IPS-NIHi11 (cell line): Measurements from ENCODE around the gene VNN1.
"Not testable (repeated sequence)": the region's sequence is repeated elsewhere in the genome, so short reads cannot be mapped to it uniquely, and the experiment has no call there.

Experiments used
- DNase-seq: peaks from one replicate; pipeline ENCODE4 v3.0.0; 2012; ENCODE audit warnings: mixed read lengths, low spot score

The VNN1 gene

DNA sequence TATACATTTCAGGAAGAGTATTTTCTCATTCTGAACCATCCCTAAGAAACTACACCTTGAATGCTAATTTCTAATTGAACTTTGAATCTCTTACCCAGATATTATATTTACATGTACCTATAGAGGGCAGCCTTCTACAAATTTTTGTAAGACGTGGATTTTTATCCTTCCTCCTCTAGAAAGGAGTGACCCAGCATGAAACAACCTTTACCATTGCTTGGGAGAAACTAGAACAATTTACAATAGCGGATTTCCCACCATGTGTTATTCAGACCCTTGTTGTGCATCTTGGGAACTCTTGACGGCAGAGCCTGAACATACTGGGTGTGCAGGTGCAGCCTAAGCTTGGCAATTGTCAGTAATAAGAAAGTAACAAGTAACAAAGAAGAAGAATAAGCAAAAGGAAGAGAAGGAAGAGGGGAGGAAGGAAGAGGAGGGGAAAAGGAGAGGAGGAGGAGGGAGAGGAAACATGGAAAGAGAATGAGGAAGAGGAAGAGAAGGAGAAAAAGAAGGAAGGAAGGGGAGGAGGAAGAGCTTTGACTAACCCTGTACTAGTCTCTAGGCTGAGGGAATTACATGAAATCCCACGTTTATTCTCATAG, 44.1 kb downstream of the VNN1 start:
- DNase-seq, result peak; percentile 25

DNA sequence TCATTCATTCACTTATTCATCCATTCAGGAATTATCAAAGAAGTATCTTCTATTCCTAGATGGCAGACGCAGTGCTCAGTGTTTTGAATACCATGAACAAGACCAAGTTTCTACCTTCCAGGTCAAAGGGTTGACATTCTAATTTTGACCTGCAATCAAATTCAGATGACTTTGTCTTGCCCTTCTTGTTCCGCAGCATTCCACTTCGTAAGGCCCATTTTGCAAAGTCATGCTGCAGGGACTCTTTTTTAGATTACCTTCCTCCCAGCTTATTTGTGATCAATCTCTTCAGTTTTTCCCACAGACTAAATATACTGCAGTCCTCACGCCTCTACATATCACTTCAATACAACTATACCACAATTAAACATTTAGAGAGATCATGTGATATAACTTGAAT, 47.7 kb downstream of the VNN1 start:
- DNase-seq, result peak; percentile 17

GRCh38 chr6:132664309-132665034, 49.4 kb downstream of the VNN1 start:
- DNase-seq, result no peak

DNA sequence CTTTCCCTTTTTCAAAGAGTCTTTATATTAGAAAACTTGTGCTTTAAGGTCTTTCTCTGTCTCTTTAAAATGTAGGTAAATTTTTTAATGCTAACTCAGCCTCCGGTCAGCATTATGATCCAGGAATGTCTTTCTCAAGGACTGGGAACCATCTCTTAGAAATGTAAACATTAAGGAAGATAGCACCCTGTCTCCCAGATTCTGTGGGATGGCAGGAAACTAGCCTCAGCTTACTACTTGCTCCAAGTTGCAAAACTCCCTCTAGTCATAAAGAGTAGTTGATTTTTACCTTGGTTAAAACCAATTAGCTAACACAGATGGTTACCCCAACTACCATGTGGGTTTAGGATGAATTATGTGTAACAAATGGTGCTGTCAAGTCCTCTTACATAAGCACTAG, 50.2 kb downstream of the VNN1 start:
- DNase-seq, result no peak

DNA sequence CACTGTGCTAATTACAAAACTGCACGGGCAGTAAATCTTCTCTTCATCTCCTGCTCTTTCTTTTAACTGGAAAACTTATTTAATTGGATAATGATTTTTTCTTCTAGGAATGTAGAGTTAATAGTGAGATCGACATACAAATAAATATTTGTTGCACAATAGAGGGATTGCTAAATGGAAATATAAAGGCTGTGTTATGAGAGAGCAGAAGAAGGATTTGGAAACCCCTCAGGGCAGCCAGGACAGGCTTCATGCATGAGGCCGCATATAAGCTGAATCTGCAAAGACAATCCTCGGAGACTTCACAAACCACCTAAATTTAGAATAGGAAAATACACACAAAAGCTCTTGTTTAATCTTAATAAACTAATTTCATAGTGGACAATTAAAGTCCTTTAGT, 51.9 kb downstream of the VNN1 start:
- DNase-seq, result no peak

- no peak for DNase-seq
Observed at GRCh38 chr6:132659082-132659481, 54.8 kb downstream of the VNN1 start, which contains the start of gene TAAR1. Gene TAAR1, minus strand, starts transcription at chr6:132659182. Its CDS starts 13,179 bp downstream, at chr6:132646003.

GRCh38 chr6:132651062-132651461, 62.8 kb downstream of the VNN1 start:
- DNase-seq, result no peak

GRCh38 chr6:132650429-132650828, 63.4 kb downstream of the VNN1 start:
- DNase-seq, result no peak

DNA sequence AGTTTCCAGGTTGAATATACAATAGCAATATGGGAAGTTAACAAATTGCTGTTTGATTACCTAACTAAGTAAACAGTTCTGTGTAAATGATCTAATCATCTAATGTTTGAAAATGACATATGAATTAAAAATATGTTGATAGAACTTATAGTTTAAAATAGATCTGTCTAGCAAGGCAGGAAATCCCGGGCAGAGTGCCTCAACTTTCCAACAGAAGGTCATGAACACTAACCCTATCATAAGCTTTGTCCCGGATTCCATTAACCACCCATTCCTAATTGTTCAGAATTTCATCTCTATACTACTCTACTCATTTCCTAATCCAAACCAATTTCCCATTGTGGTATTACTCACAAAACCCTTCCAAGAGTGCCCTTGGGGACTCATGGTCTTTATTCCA, 65.0 kb downstream of the VNN1 start:
- no peak for DNase-seq

DNA sequence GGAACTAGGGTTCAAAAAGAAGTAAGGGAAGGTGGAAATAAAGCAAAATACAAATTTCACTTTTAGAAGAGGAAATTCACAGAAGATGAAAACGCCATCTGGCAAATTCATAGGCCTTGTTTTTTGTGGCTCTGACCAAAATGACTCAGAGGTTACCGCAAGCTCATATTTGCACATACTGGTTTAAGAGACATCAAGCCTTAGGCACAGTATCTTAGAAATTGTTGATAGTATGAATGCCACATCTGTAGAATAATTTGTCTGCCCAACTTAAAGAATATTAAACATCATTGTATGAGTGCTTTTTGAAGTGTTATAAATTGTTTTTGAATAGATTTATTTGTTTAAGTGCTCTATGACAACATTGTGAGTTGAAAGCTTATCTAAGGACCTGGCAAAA, 65.5 kb downstream of the VNN1 start:
- DNase-seq, result no peak

DNA sequence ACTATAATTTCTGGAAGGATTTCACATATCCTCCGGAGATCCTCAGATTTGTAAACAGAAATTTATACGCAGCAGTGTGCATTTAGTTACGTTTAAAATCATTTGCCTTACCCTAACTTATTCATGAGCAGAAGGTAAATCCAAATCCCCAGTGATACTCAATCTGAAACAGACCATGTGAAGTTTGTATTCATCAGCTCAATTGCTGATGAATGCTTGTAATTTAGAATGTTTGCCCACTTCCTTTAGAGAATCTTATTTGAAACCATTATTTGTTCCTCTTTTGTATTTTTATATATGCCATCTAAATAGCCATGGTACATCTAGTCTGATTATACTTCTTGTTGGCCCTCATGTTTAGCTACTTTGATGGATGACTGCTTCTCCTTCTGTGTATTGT, 70.3 kb downstream of the VNN1 start:
- no peak for DNase-seq

DNA sequence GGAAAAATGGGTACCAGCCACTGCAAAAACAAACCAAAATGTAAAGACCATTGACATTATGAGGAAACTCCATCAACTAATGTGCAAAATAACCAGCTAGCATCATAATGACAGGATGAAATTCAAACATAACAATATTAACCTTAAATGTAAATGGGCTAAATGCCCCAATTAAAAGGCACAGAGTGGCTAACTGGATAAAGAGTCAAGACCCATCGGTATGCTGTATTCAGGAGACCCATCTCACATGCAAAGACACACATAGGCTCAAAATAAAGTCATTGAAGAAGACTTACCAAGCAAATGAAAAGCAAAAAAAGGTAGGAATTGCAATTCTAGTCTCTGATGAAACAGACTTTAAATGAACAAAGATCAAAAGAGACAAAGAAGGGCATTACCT, 76.7 kb downstream of the VNN1 start:
- not testable (repeated sequence) for DNase-seq

- not testable (repeated sequence) for DNase-seq
Observed at GRCh38 chr6:132635906-132636305, 77.9 kb downstream of the VNN1 start.

GRCh38 chr6:132635288-132635687, 78.6 kb downstream of the VNN1 start:
- not testable (repeated sequence) for DNase-seq

GRCh38 chr6:132634796-132635195, 79.1 kb downstream of the VNN1 start:
- DNase-seq, result no peak

DNA sequence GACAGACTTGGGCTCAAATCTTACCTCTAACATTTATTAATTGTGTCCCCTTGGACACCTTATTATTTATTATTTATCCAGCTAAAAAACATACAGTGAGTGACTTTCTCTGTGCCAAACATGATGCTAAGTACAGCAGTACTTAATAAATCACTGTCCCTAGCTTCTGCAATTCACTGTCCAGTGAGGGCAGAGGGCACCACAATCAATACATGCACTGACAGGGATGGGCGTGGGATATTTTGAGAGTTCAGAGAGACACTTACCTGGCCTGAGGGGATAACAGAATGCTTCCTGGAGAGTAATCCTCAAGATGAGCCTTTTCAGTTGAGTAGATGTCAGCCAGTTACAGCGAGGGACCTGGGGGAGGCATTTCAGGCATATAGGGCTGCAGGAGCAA, 80.5 kb downstream of the VNN1 start:
- no peak for DNase-seq
